Suppressor macrophage treated with lipopolysaccharide for 4 hours (primary cell): ENCODE measurements around the gene DARS1.
"Not testable (repeated sequence)": the region's sequence is repeated elsewhere in the genome, so short reads cannot be mapped to it uniquely, and the experiment has no call there.

ENCODE experiments used
- DNase-seq: peaks from one replicate; pipeline ENCODE4 v3.0.0-alpha.2; 2020

The DARS1 gene

GRCh38 chr2:135975702-135976101 lies 9.7 kb downstream of the DARS1 start:
- DNase-seq, result no peak

GRCh38 chr2:135974036-135974435 lies 11.4 kb downstream of the DARS1 start:
- no peak for DNase-seq

GRCh38 chr2:135969655-135970387 lies 15.6 kb downstream of the DARS1 start:
- DNase-seq, result no peak

GRCh38 chr2:135965756-135966155 lies 19.7 kb downstream of the DARS1 start:
- no peak for DNase-seq

- DNase-seq, result not testable (repeated sequence)
These were observed 21.0 kb downstream of the DARS1 start for GRCh38 chr2:135964404-135964803.

GRCh38 chr2:135963841-135964240 lies 21.6 kb downstream of the DARS1 start:
- no peak for DNase-seq

- DNase-seq, result peak; percentile 19
These were observed 22.9 kb downstream of the DARS1 start for GRCh38 chr2:135962366-135963123.

GRCh38 chr2:135960656-135961551 lies 24.5 kb downstream of the DARS1 start:
- DNase-seq, result no peak

- no peak for DNase-seq
These were observed 25.3 kb downstream of the DARS1 start for GRCh38 chr2:135960150-135960549.

- not testable (repeated sequence) for DNase-seq
These were observed 26.5 kb downstream of the DARS1 start for GRCh38 chr2:135958927-135959326.

- DNase-seq, result no peak
These were observed 31.3 kb downstream of the DARS1 start for GRCh38 chr2:135954020-135954601.

- no peak for DNase-seq
These were observed 32.5 kb downstream of the DARS1 start for GRCh38 chr2:135952891-135953290.

- DNase-seq, result no peak
These were observed 34.3 kb downstream of the DARS1 start for GRCh38 chr2:135951041-135951583.

GRCh38 chr2:135949451-135950234 lies 35.8 kb downstream of the DARS1 start:
- no peak for DNase-seq

- DNase-seq, result peak; percentile 26
These were observed 36.6 kb downstream of the DARS1 start for GRCh38 chr2:135948642-135949355.

- DNase-seq, result no peak
These were observed 37.3 kb downstream of the DARS1 start for GRCh38 chr2:135948141-135948540.

- no peak for DNase-seq
These were observed 37.9 kb downstream of the DARS1 start for GRCh38 chr2:135947483-135947882.

GRCh38 chr2:135945526-135945925 lies 39.9 kb downstream of the DARS1 start:
- no peak for DNase-seq

- no peak for DNase-seq
These were observed 40.8 kb downstream of the DARS1 start for GRCh38 chr2:135944625-135945024.

GRCh38 chr2:135942936-135943688 lies 42.3 kb downstream of the DARS1 start:
- DNase-seq, result no peak
